Central memory CD8-positive, alpha-beta T cell (primary cell): ENCODE results near the gene WDR46.

Source experiments
- ATAC-seq: fragments of 150-1000 bp; cut with Tn5 transposase; replicated peaks from 2 replicates; pipeline ENCODE4 v1.10.0; 2022; ENCODE audit warnings: mild to moderate bottlenecking, moderate FRiP score, moderate number of reproducible peaks; ENCODE audit not compliant: poor library complexity, severe bottlenecking; ENCODE audit errors: extremely low read depth
- DNase-seq, 2 donors: peaks; one replicate each; pipeline ENCODE4 v3.0.0; 2021; ENCODE audit warnings: low spot score in 2 of 2
- H3K27ac Mint-ChIP-seq: one replicate; pipeline ENCODE4 v1.8.0; 2022; ENCODE audit warnings: low read depth, mild to moderate bottlenecking, moderate library complexity, mixed read lengths
- H3K27me3 Mint-ChIP-seq: one replicate; pipeline ENCODE4 v1.8.0; 2022; ENCODE audit warnings: mixed read lengths
- H3K36me3 Mint-ChIP-seq: one replicate; pipeline ENCODE4 v1.8.0; 2022; ENCODE audit warnings: mild to moderate bottlenecking, moderate library complexity, mixed read lengths; ENCODE audit not compliant: insufficient read depth
- H3K4me1 Mint-ChIP-seq: one replicate; pipeline ENCODE4 v1.8.0; 2022; ENCODE audit warnings: mixed read lengths
- H3K4me3 Mint-ChIP-seq: one replicate; pipeline ENCODE4 v1.8.0; 2022; ENCODE audit warnings: mild to moderate bottlenecking, moderate library complexity, mixed read lengths
- H3K9me3 Mint-ChIP-seq: one replicate; pipeline ENCODE4 v1.8.0; 2022; ENCODE audit warnings: mixed read lengths

The WDR46 gene

GRCh38 chr6:33306356-33306755 lies 17.3 kb upstream of the WDR46 start:
- ATAC-seq = no peak
- Mint-ChIP-seq H3K36me3 (peaks cover 81% of the 10 kb centered on the region), H3K9me3 (no peaks in the 10 kb centered on the region), H3K27ac (no peak overlapping the region), H3K4me3 (no peak overlapping the region), H3K4me1 (peaks cover 40% of the 10 kb centered on the region), H3K27me3 (no peaks in the 10 kb centered on the region)
- no peak for DNase-seq

GRCh38 chr6:33305052-33305451 lies 16.0 kb upstream of the WDR46 start:
- Mint-ChIP-seq H3K27me3 (no peaks in the 10 kb centered on the region), H3K36me3 (peaks cover 78% of the 10 kb centered on the region), H3K27ac (no peak overlapping the region), H3K4me3 (no peak overlapping the region), H3K9me3 (no peaks in the 10 kb centered on the region), H3K4me1 (peaks cover 47% of the 10 kb centered on the region)
- no peak for DNase-seq
- ATAC-seq = no peak

DNA sequence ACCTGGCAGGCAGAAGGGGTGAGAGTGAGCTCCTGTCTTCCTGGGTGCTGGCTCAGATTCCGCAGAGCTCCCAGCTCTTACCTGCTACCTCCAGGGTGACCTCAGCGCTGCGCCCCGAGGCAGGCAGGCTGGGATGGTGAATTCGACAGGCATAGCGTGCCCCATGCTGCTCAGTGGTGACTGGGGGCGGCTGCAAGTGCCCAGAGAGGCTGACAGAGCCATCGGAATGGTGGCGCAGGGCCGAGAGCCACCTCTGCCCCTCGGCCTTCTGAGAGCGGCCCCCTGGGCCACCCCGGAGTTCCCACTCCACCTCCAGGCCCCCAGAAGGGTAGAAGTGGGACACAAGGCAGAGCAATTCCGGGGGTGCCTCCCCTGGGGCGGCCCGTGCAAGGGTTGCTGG lies 15.2 kb upstream of the WDR46 start:
- no peaks in the 10 kb centered on the region for H3K27me3 Mint-ChIP-seq
- no peak overlapping the region for H3K27ac Mint-ChIP-seq
- DNase-seq (no peak), ATAC-seq (no peak)
- H3K4me1 Mint-ChIP-seq = peaks cover 55% of the 10 kb centered on the region
- H3K9me3 Mint-ChIP-seq = no peaks in the 10 kb centered on the region
- H3K4me3 Mint-ChIP-seq = peak overlapping the region; percentile 5
- H3K36me3 Mint-ChIP-seq = peaks cover 80% of the 10 kb centered on the region

DNA sequence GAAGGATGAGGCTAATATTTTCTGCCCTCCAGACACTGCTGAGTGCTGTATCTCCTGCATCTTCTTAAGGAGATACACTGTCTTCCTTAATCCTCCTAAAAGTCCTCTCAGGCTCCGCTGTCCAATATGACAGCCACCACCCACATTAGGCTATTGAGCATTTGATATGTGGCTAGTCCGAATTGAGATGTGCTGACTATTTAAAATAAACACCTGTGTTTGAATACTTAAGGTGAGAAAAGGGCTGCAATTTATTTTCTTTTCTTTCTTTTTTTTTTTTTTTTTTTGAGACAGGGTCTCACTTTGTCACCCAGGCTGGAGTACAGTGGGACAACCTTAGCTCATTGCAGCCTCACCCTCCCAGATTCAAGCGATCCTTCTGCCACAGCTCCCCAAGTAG lies 12.8 kb upstream of the WDR46 start:
- ATAC-seq (no peak), DNase-seq (no peak)
- Mint-ChIP-seq H3K4me3 (peak overlapping the region; percentile 12), H3K27ac (peak overlapping the region; percentile 14), H3K27me3 (no peaks in the 10 kb centered on the region), H3K9me3 (no peaks in the 10 kb centered on the region), H3K36me3 (peaks cover 76% of the 10 kb centered on the region), H3K4me1 (peaks cover 65% of the 10 kb centered on the region)

DNA sequence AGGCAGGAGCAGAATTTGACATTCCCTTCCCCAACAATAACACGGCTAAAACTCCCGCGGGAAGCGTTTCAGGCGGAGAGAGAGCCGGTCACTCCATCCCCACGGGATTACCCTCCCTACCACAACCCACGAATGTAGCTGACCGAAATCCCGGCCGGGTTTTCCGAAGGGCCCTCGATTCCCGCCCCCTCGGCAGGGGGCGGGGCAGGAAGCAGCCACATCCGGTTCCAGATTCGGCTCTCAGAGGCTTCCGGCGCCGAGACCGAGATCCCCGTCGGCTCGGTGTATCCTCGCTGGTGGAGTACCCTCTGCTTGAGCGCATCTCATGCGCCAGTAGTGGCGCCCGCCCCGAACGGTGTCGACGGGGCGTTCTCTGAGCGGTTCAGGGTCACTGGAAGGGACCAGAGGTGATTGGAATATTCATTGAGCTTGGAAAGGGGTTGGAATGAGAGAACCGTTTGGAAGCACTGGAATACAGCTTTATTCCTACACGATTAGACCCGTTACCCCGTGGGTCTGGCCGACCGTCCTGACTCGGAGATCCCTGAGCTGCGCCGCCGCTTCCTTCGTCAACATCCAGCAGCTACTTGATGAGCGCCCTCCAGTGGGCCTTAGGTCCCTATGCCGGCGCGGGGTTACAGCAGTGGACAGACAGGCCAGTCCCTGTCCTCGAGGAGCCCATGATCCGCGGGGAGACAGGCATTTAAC lies 10.4 kb upstream of the WDR46 start:
- ATAC-seq (peak; percentile 89), DNase-seq (peak; percentile 90)
- peaks cover 62% of the 10 kb centered on the region for H3K36me3 Mint-ChIP-seq
- no peaks in the 10 kb centered on the region for H3K27me3 Mint-ChIP-seq
- H3K27ac Mint-ChIP-seq = peak overlapping the region; percentile 98
- peaks cover 54% of the 10 kb centered on the region for H3K4me1 Mint-ChIP-seq
- H3K4me3 Mint-ChIP-seq = peak overlapping the region; percentile 97
- no peaks in the 10 kb centered on the region for H3K9me3 Mint-ChIP-seq

GRCh38 chr6:33298773-33299236 lies 9.8 kb upstream of the WDR46 start, which contains the start of gene RGL2:
TSS of gene RGL2 (minus strand) at chr6:33298942. CDS start at chr6:33298610, 332 bp downstream.
- H3K4me3 Mint-ChIP-seq = peak within 1 kb of the TSS; percentile 97
- H3K27ac Mint-ChIP-seq = peak within 1 kb of the TSS; percentile 98
- peaks cover 51% of the 10 kb centered on the region for H3K4me1 Mint-ChIP-seq
- peaks cover 56% of the 10 kb centered on the region for H3K36me3 Mint-ChIP-seq
- H3K9me3 Mint-ChIP-seq = no peaks in the 10 kb centered on the region
- ATAC-seq (peak; percentile 23), DNase-seq (no peak)
- no peaks in the 10 kb centered on the region for H3K27me3 Mint-ChIP-seq

DNA sequence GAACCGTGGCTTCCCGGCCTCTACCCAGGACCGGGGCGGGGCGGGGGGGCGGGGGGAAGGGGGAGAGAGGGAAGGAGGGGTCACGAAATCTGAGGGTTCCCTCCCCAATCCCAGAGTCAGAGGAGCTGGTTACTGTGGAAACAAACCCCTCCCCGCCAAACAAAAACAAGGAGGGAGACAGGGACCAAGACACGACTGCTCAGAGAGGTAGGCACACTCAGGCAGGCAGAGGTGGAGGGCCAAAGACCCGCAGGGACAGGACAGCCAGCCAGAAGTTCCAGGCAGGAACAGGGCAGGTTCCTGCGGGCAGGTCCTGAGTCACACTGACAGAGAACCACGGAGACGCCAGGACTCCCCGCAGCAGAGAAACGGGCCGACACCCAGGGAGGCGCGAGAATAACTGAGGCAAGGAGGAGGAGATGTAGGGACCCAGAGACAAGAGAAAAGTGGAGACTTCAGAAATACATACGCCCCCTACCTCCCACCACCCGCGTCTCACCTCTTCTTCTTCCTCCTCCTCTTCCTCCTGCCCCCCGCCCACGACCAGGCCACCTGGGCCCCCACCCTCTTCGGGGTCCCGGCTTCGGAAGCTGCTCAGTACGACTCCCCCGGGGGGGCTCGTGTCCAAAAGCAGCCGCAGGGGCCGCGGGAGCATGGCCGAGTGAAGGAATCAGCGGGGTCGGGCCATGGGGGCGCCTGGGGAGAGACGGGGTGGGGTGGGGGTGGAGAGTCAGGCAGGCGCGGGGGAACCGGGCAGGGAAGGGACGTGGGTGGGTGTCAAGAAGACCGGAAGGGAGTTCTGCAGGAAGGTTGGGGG lies 9.1 kb upstream of the WDR46 start:
- ATAC-seq (peak; percentile 0), DNase-seq (peak in 1 of 2 donors; percentile 49)
- Mint-ChIP-seq H3K36me3 (peaks cover 52% of the 10 kb centered on the region), H3K9me3 (no peaks in the 10 kb centered on the region), H3K4me3 (peak overlapping the region; percentile 97), H3K4me1 (peaks cover 47% of the 10 kb centered on the region), H3K27ac (peak overlapping the region; percentile 98), H3K27me3 (no peaks in the 10 kb centered on the region)

GRCh38 chr6:33297406-33297955 lies 8.4 kb upstream of the WDR46 start:
- Mint-ChIP-seq H3K27ac (peak overlapping the region; percentile 98), H3K36me3 (peaks cover 46% of the 10 kb centered on the region), H3K9me3 (no peaks in the 10 kb centered on the region), H3K4me1 (peaks cover 47% of the 10 kb centered on the region), H3K27me3 (no peaks in the 10 kb centered on the region), H3K4me3 (peak overlapping the region; percentile 97)
- DNase-seq (no peak), ATAC-seq (no peak)

DNA sequence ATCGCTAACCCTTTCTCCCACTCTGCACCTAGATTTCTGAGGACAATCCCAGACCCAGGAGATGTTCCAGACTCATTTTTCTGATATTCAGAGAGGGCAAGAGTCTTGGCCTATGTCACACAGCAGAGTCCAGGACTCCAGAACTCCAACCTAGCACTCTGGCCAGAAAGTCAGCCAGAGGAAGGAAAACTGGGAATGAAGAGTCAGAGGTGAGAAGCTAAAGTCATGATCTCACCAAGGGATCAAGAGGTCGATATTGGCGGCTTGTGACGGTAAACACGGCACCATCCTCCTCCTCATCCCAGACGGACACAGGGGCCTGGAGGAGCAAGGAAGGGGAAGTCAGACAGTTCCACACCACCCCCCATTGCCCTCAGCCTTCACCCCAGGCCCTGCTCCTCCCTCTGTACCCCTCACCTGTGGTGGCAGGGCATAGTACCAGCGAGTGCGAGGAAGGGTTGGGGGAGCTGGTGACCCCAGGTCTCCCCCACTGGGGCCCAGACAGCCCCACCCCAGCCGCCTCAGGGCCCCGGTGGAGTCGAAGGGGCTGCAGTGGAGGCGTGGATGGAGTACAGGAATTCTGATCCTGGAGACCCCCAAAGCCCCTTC lies 7.9 kb upstream of the WDR46 start:
- Mint-ChIP-seq H3K4me1 (peaks cover 47% of the 10 kb centered on the region), H3K27me3 (no peaks in the 10 kb centered on the region), H3K36me3 (peaks cover 43% of the 10 kb centered on the region), H3K27ac (no peak overlapping the region), H3K4me3 (peak overlapping the region; percentile 97), H3K9me3 (no peaks in the 10 kb centered on the region)
- no peak for ATAC-seq
- no peak for DNase-seq

GRCh38 chr6:33295621-33296369 lies 6.8 kb upstream of the WDR46 start:
- ATAC-seq (no peak), DNase-seq (no peak)
- H3K36me3 Mint-ChIP-seq = peaks cover 36% of the 10 kb centered on the region
- peak overlapping the region; percentile 72 for H3K27ac Mint-ChIP-seq
- H3K27me3 Mint-ChIP-seq = no peaks in the 10 kb centered on the region
- no peaks in the 10 kb centered on the region for H3K9me3 Mint-ChIP-seq
- peaks cover 41% of the 10 kb centered on the region for H3K4me1 Mint-ChIP-seq
- peak overlapping the region; percentile 97 for H3K4me3 Mint-ChIP-seq

GRCh38 chr6:33294086-33294823 lies 5.2 kb upstream of the WDR46 start:
- no peak for ATAC-seq
- H3K27me3 Mint-ChIP-seq = no peaks in the 10 kb centered on the region
- no peak overlapping the region for H3K27ac Mint-ChIP-seq
- H3K4me1 Mint-ChIP-seq = peaks cover 47% of the 10 kb centered on the region
- no peaks in the 10 kb centered on the region for H3K9me3 Mint-ChIP-seq
- no peak for DNase-seq
- no peak overlapping the region for H3K4me3 Mint-ChIP-seq
- peaks cover 30% of the 10 kb centered on the region for H3K36me3 Mint-ChIP-seq
